Right atrium auricular region (tissue), 2 donors: Measurements from ENCODE around the gene SPSB4. TPM values are rescaled to one million over a fixed set of nuclear protein-coding genes. Genes with fewer than 3 reads are reported as not detected.
"Not testable (repeated sequence)": the region's sequence is repeated elsewhere in the genome, so short reads cannot be mapped to it uniquely, and the experiment has no call there.

Experiments used
- DNase-seq: peaks from one replicate; pipeline ENCODE4 v3.0.0-alpha.2; 2019; ENCODE audit warnings: low spot score
- H3K27ac ChIP-seq, 2 donors: fragments of 200-600 bp; sonication (generic); 1 replicate in 1 of 2; 2 replicates in 1 of 2; pipeline ENCODE4 v1.5.1; 2016 to 2019
- H3K27me3 ChIP-seq, 2 donors: fragments of 200-600 bp; sonication (generic); one replicate each; pipeline versions ENCODE4 v1.5.1 to v1.6.0; 2017 to 2019
- H3K36me3 ChIP-seq: fragments of 200-600 bp; sonication (generic); one replicate; pipeline ENCODE4 v1.5.1; 2016
- H3K4me1 ChIP-seq, 2 donors: fragments of 200-600 bp; sonication (generic); one replicate each; pipeline versions ENCODE4 v1.5.1 to v1.6.0; 2017 to 2019
- H3K4me3 ChIP-seq, 2 donors: fragments of 200-600 bp; sonication (generic); 1 replicate in 1 of 2; 2 replicates in 1 of 2; pipeline ENCODE4 v1.5.1; 2017 to 2019; ENCODE audit warnings: mild to moderate bottlenecking in 1 of 2, moderate library complexity in 1 of 2
- H3K9me3 ChIP-seq, 2 donors: fragments of 200-600 bp; sonication (generic); one replicate each; pipeline ENCODE4 v1.5.1; 2019
- CTCF ChIP-seq, 2 donors: fragments of 200-600 bp; sonication (generic); IDR thresholded peaks; one replicate each; pipeline ENCODE4 v1.5.1; 2019; ENCODE audit warnings: antibody characterized with exemption in 2 of 2
- total RNA-seq, 2 donors: library from RNA; depleted of rRNA; stranded (reverse); fragments of >200 nt; gene quantifications; one replicate each; pipeline ENCODE4 v1.1.0, GENCODE V29; 2016

The SPSB4 gene
- total RNA-seq, 2 donors from 2014 or later: 1.8 to 6.9 TPM

- TF ChIP-seq CTCF (IDR thresholded peaks at IDR 0.05): no peak
- Histone ChIP-seq H3K4me1 (peaks cover 0 to 5% of the 10 kb centered on the region in 2 donors), H3K27me3 (no peaks in the 10 kb centered on the region), H3K36me3 (no peaks in the 10 kb centered on the region), H3K4me3 (no peak overlapping the region), H3K27ac (no peak overlapping the region), H3K9me3 (no peaks in the 10 kb centered on the region)
- DNase-seq: no peak
Observed at GRCh38 chr3:141012571-141012970, 38.6 kb upstream of the SPSB4 start.

- no peaks in the 10 kb centered on the region for H3K36me3 ChIP-seq
- no peaks in the 10 kb centered on the region for H3K9me3 ChIP-seq
- H3K27me3 ChIP-seq: no peaks in the 10 kb centered on the region
- no peak overlapping the region for H3K27ac ChIP-seq
- no peak overlapping the region for H3K4me3 ChIP-seq
- no peak for TF ChIP-seq CTCF (IDR thresholded peaks at IDR 0.05)
- peaks cover 0 to 5% of the 10 kb centered on the region in 2 donors for H3K4me1 ChIP-seq
- DNase-seq: no peak
Observed at GRCh38 chr3:141015481-141015880, 35.7 kb upstream of the SPSB4 start.

GRCh38 chr3:141017366-141018322, 33.5 kb upstream of the SPSB4 start:
- not testable (repeated sequence) for H3K36me3 ChIP-seq, H3K9me3 ChIP-seq, DNase-seq, H3K27ac ChIP-seq, H3K4me1 ChIP-seq, H3K4me3 ChIP-seq, H3K27me3 ChIP-seq

GRCh38 chr3:141019244-141019643, 31.9 kb upstream of the SPSB4 start:
- Histone ChIP-seq H3K27ac (no peak overlapping the region), H3K4me1 (no peaks in the 10 kb centered on the region), H3K9me3 (no peaks in the 10 kb centered on the region), H3K36me3 (no peaks in the 10 kb centered on the region), H3K27me3 (no peaks in the 10 kb centered on the region), H3K4me3 (no peak overlapping the region)
- no peak for DNase-seq
- TF ChIP-seq CTCF (IDR thresholded peaks at IDR 0.05): no peak

GRCh38 chr3:141020143-141020830, 30.9 kb upstream of the SPSB4 start:
- no peak for DNase-seq
- no peaks in the 10 kb centered on the region for H3K9me3 ChIP-seq
- no peaks in the 10 kb centered on the region for H3K4me1 ChIP-seq
- H3K36me3 ChIP-seq: no peaks in the 10 kb centered on the region
- no peaks in the 10 kb centered on the region for H3K27me3 ChIP-seq
- TF ChIP-seq CTCF (IDR thresholded peaks at IDR 0.05): no peak
- no peak overlapping the region for H3K27ac ChIP-seq
- no peak overlapping the region for H3K4me3 ChIP-seq

GRCh38 chr3:141021261-141021660, 29.9 kb upstream of the SPSB4 start:
- DNase-seq: no peak
- no peak overlapping the region for H3K27ac ChIP-seq
- TF ChIP-seq CTCF (IDR thresholded peaks at IDR 0.05): no peak
- no peaks in the 10 kb centered on the region for H3K27me3 ChIP-seq
- H3K36me3 ChIP-seq: no peaks in the 10 kb centered on the region
- no peak overlapping the region for H3K4me3 ChIP-seq
- no peaks in the 10 kb centered on the region for H3K4me1 ChIP-seq
- no peaks in the 10 kb centered on the region for H3K9me3 ChIP-seq
